Keratinocyte (primary cell): ENCODE data around the gene GEMIN8. TPM values are rescaled to one million over a fixed set of nuclear protein-coding genes. Genes with fewer than 3 reads are reported as not detected.

Experiments used
- DNase-seq: peaks from one replicate; pipeline ENCODE4 v3.0.0-alpha.2; 2011; ENCODE audit warnings: low read depth, missing footprints, low spot score
- FAIRE-seq: peaks from 2 replicates; lab custom pipeline; 2011; peaks lifted over from hg19 to GRCh38; lab: Jason Lieb, UNC
- H2AFZ ChIP-seq: 2 replicates; pipeline ENCODE4 v1.6.0; 2012; ENCODE audit warnings: low read length, control low read depth, inconsistent platforms; ENCODE audit not compliant: control insufficient read depth
- H3K27ac ChIP-seq: 2 replicates; pipeline ENCODE4 v1.5.1; 2011; ENCODE audit warnings: low read length; ENCODE audit not compliant: control insufficient read depth, insufficient read depth
- H3K27me3 ChIP-seq: 3 replicates; pipeline ENCODE4 v1.6.0; 2011; ENCODE audit warnings: low read length; ENCODE audit not compliant: control insufficient read depth, insufficient read depth; ENCODE audit errors: extremely low read depth
- H3K36me3 ChIP-seq, 2 experiments: 2 replicates in 1 of 2; 3 replicates in 1 of 2; pipeline ENCODE4 v1.5.1; 2011; ENCODE audit warnings: low read length in 2 of 2, mild to moderate bottlenecking in 1 of 2; ENCODE audit not compliant: control insufficient read depth in 2 of 2, insufficient read depth in 2 of 2; ENCODE audit errors: extremely low read depth in 1 of 2
- H3K4me1 ChIP-seq: 3 replicates; pipeline ENCODE4 v1.5.1; 2011; ENCODE audit warnings: low read length; ENCODE audit not compliant: control insufficient read depth, insufficient read depth; ENCODE audit errors: extremely low read depth
- H3K4me2 ChIP-seq: 3 replicates; pipeline ENCODE4 v1.6.0; 2011; ENCODE audit warnings: low read depth, low read length; ENCODE audit not compliant: control insufficient read depth, insufficient read depth; ENCODE audit errors: extremely low read depth
- H3K4me3 ChIP-seq, 3 experiments: fragments of 200-600 bp in 1 of 3; sonication (generic) in 1 of 3; 2 replicates in 2 of 3; 3 replicates in 1 of 3; pipeline ENCODE4 v1.5.1; 2011 to 2016; ENCODE audit warnings: low read length in 3 of 3, mild to moderate bottlenecking in 3 of 3, control low read depth in 2 of 3, inconsistent platforms in 1 of 3, low read depth in 1 of 3, mixed read lengths in 1 of 3, mixed run types in 1 of 3, moderate library complexity in 1 of 3; ENCODE audit not compliant: control insufficient read depth in 2 of 3, insufficient read depth in 2 of 3; ENCODE audit errors: extremely low read depth in 1 of 3
- H3K79me2 ChIP-seq: 2 replicates; pipeline ENCODE4 v1.6.0; 2012; ENCODE audit warnings: low read length; ENCODE audit not compliant: control insufficient read depth, insufficient read depth
- H3K9ac ChIP-seq: 3 replicates; pipeline ENCODE4 v1.6.0; 2011; ENCODE audit warnings: low read length; ENCODE audit not compliant: control insufficient read depth, insufficient read depth; ENCODE audit errors: extremely low read depth
- H3K9me1 ChIP-seq: 3 replicates; pipeline ENCODE4 v1.6.0; 2011; ENCODE audit warnings: low read length; ENCODE audit not compliant: control insufficient read depth, insufficient read depth; ENCODE audit errors: extremely low read depth
- H3K9me3 ChIP-seq: 2 replicates; pipeline ENCODE4 v1.5.1; 2012; ENCODE audit warnings: low read depth, low read length; ENCODE audit not compliant: control insufficient read depth
- H4K20me1 ChIP-seq: 3 replicates; pipeline ENCODE4 v1.6.0; 2011; ENCODE audit warnings: low read length; ENCODE audit not compliant: control insufficient read depth, insufficient read depth; ENCODE audit errors: extremely low read depth
- EZH2 ChIP-seq: IDR thresholded peaks from one replicate; pipeline ENCODE4 v1.6.1; 2012; ENCODE audit warnings: inconsistent platforms, mild to moderate bottlenecking, low read length, moderate library complexity
- dilution Hi-C: fragments of 300-500 bp; cut with MboI; formaldehyde crosslinking; loops from one replicate; pipeline ENCODE4 v1.7.0; 2020; ENCODE audit warnings: low sequenced_read_pairs; ENCODE audit not compliant: extremely low pct_ligation_motif_present
- polyA plus RNA-seq, 5 experiments: library from polyadenylated mRNA; depleted of rRNA in 3 of 5; stranded (reverse) in 3 of 5; stranded (forward) in 1 of 5; unstranded in 1 of 5; fragments of >200 nt; gene quantifications; 1 replicate in 1 of 5; 2 replicates in 3 of 5; 3 replicates in 1 of 5; pipeline versions ENCODE4 v1.2.1 to v1.2.3, GENCODE V29; 2011 to 2012; ENCODE audit warnings: missing spikeins in 2 of 5, low read depth in 1 of 5, low replicate concordance in 1 of 5
- TF ChIP-seq, protein P1 (sequence below), 3 experiments: IDR thresholded peaks in 1 of 3; conservative IDR thresholded peaks in 1 of 3; optimal IDR thresholded peaks in 1 of 3; 2 replicates in 2 of 3; 3 replicates in 1 of 3; pipeline versions ENCODE3 to v1.5.1; 2011; ENCODE audit warnings: low read length in 3 of 3, mild to moderate bottlenecking in 3 of 3, moderate library complexity in 2 of 3, control low read depth in 1 of 3, inconsistent platforms in 1 of 3; ENCODE audit not compliant: insufficient read depth in 2 of 3; ENCODE audit errors: extremely low read depth in 1 of 3

GEMIN8 gene
- polyA plus RNA-seq, 1 donor (not counting 4 experiments of a cell fraction or from before 2014, with no cell fraction given), result 38.8 TPM

DNA sequence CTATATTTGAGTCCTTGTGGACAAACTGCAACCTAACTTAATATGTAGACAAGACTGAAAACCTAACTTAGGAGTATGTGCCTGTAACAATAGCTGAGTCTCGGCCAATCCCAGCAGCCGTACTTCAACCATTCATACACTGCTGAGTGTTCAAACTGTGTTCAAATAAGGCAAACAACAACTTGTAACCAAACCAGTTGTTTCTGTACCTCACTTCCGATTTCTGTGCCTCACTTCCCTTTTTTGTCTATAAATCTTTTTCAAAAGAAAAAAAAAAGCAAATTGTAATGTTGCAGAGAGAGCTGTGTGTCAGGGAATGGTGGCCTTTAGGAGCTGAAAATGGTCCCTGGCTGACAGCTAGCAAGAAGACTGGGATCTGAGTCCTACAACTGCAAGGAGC, 46.0 kb downstream of the GEMIN8 start:
- H3K4me3 ChIP-seq, result no peak overlapping the region
- dilution Hi-C loops, result no loop called here
- DNase-seq, result no peak
- FAIRE-seq, result no peak
- H3K4me2 ChIP-seq, result no peak overlapping the region
- H3K9me1 ChIP-seq, result no peaks in the 10 kb centered on the region
- no peaks in the 10 kb centered on the region for H3K4me1 ChIP-seq
- H3K79me2 ChIP-seq, result no peaks in the 10 kb centered on the region
- TF ChIP-seq, protein P1, sequence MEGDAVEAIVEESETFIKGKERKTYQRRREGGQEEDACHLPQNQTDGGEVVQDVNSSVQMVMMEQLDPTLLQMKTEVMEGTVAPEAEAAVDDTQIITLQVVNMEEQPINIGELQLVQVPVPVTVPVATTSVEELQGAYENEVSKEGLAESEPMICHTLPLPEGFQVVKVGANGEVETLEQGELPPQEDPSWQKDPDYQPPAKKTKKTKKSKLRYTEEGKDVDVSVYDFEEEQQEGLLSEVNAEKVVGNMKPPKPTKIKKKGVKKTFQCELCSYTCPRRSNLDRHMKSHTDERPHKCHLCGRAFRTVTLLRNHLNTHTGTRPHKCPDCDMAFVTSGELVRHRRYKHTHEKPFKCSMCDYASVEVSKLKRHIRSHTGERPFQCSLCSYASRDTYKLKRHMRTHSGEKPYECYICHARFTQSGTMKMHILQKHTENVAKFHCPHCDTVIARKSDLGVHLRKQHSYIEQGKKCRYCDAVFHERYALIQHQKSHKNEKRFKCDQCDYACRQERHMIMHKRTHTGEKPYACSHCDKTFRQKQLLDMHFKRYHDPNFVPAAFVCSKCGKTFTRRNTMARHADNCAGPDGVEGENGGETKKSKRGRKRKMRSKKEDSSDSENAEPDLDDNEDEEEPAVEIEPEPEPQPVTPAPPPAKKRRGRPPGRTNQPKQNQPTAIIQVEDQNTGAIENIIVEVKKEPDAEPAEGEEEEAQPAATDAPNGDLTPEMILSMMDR (optimal IDR thresholded peaks at IDR 0.05 in 1 of 3, IDR thresholded peaks at IDR 0.05 in 1 of 3, conservative IDR thresholded peaks at IDR 0.05 in 1 of 3; ENCODE audit: extremely low read depth in 1 of 3, insufficient read depth in 2 of 3, low read length in 3 of 3), result no peak
- TF ChIP-seq EZH2, result no peak
- H4K20me1 ChIP-seq, result no peaks in the 10 kb centered on the region
- H3K9ac ChIP-seq, result no peak overlapping the region
- H2AFZ ChIP-seq, result no peak overlapping the region
- H3K9me3 ChIP-seq, result no peaks in the 10 kb centered on the region
- no peak overlapping the region for H3K27ac ChIP-seq
- H3K27me3 ChIP-seq, result no peaks in the 10 kb centered on the region
- H3K36me3 ChIP-seq, result no peaks in the 10 kb centered on the region

DNA sequence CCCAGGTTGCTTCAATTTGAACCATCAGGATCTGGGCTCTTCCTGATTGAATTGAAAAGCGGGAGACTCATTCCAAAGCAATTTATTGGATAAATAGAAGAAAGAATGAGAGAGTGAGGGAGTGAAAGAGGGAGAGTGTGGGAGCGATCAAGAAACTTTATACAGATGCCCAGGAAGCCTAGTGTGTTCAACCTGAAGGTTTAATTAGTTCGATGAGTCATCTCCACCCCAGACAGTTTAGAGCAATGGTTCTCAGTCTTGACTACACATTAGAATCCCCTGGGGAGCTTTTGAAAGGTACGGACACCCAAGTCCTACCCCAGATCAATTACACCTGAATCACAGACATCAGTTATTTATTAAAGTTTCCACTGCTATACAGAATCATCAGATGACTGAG, 61.5 kb downstream of the GEMIN8 start:
- no peak overlapping the region for H2AFZ ChIP-seq
- H3K4me2 ChIP-seq, result no peak overlapping the region
- H3K79me2 ChIP-seq, result no peaks in the 10 kb centered on the region
- no peaks in the 10 kb centered on the region for H3K36me3 ChIP-seq
- H3K9me3 ChIP-seq, result no peaks in the 10 kb centered on the region
- no peaks in the 10 kb centered on the region for H3K9me1 ChIP-seq
- no peak for TF ChIP-seq EZH2
- TF ChIP-seq, protein P1 (optimal IDR thresholded peaks at IDR 0.05 in 1 of 3, IDR thresholded peaks at IDR 0.05 in 1 of 3, conservative IDR thresholded peaks at IDR 0.05 in 1 of 3; ENCODE audit: extremely low read depth in 1 of 3, insufficient read depth in 2 of 3, low read length in 3 of 3), result no peak
- no peak overlapping the region for H3K9ac ChIP-seq
- no peaks in the 10 kb centered on the region for H4K20me1 ChIP-seq
- H3K4me1 ChIP-seq, result no peaks in the 10 kb centered on the region
- dilution Hi-C loops, result no loop called here
- H3K27ac ChIP-seq, result no peak overlapping the region
- no peak overlapping the region for H3K4me3 ChIP-seq
- FAIRE-seq, result no peak
- no peaks in the 10 kb centered on the region for H3K27me3 ChIP-seq
- no peak for DNase-seq
